D721Med (cell line): ENCODE results near the gene C7.
"Not testable (repeated sequence)": the region's sequence is repeated elsewhere in the genome, so short reads cannot be mapped to it uniquely, and the experiment has no call there.

Experiments
- DNase-seq: peaks from one replicate; pipeline ENCODE4 v3.0.0; 2011; ENCODE audit warnings: low spot score; ENCODE audit not compliant: insufficient read length
- FAIRE-seq: peaks from 2 replicates; lab custom pipeline; 2011; peaks lifted over from hg19 to GRCh38; lab: Jason Lieb, UNC
- CTCF ChIP-seq: IDR thresholded peaks from 2 replicates; pipeline ENCODE4 v1.5.1; 2012; ENCODE audit warnings: mild to moderate bottlenecking, control low read depth; ENCODE audit not compliant: insufficient read depth; ENCODE audit errors: missing control alignments

The C7 gene

DNA sequence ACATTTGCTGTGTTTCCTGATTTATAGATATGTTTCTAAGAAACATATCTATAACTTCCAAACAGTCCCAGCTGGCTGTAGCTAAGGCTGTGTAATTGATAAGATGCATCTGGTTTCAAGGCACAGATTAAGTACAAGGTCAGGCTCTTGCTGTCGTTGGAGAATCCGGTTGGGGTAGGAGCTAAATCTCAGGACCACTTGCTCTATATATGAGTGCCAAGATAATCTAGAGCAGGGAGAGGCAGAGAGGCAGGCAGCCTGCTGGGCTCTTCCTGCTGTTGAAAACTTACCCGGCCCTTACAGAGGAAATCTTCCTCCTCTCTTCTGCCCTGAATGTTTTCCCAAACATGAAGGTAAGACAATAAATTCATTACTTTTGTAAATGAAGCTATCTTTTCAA is at the start of gene C7:
Gene C7, plus strand, starts transcription at position 234 of the 400 bp plus-strand sequence. Its CDS starts 114 bp downstream, at position 348.
- no peak for FAIRE-seq
- DNase-seq = no peak
- no peak for TF ChIP-seq CTCF

DNA sequence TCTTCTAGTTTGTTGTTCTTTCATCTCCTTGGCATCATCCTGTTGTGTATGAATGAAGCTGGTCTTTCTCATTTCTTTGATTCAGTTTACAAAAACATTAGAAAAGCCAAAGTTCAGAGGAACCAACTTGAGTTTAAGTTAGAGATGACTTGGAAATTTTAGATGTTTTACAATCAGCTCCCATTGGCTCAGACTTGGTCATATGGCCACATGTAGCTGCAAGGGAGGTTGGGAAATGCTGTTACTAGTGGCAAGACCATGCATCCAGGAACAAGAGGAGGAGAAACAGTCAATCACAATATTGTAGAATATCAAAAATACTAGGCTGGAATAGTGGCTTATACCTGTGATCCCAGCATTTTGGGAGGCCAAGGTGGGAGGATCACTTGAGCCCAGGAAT is 48.6 kb upstream of the C7 start:
- DNase-seq (no peak), FAIRE-seq (no peak)
- no peak for TF ChIP-seq CTCF

DNA sequence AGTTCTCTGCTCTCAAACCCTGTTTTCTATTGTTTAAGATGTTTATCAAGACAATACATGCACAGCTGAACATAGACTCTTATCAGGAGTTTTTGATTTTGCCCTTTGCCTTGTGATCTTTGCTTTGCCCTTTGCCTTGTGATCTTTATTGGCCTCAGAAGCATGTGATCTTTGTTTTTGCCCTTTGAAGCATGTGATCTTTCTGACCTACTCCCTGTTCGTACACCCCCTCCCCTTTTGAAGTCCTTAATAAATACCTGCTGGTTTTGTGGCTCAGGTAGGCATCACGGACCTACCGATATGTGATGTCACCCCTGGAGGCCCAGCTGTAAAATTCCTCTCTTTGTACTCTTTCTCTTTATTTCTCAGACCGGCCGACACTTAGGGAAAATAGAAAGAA is 44.3 kb upstream of the C7 start:
- not testable (repeated sequence) for DNase-seq, FAIRE-seq

GRCh38 chr5:40866844-40867243 is 42.5 kb upstream of the C7 start:
- DNase-seq (no peak), FAIRE-seq (no peak)
- TF ChIP-seq CTCF = no peak

DNA sequence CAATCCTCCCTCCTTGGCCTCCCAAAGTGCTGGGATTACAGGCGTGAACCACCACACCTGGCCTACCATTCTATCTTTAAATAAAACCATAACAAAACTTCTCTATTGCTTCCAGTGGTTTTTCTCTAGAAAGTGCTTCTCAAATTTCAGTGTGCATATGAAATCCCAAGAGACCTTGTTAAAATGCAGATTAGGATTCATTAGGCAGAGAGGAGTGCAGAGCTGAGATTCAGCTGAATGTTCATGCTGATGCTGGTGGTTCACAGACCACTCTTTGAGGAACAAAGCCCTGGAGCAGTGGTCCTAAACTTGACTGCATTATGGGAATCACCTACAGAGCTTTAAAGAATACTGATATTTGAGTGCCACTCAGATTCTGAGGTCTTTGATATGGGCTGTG is 39.9 kb upstream of the C7 start:
- DNase-seq (no peak), FAIRE-seq (no peak)
- TF ChIP-seq CTCF = no peak

DNA sequence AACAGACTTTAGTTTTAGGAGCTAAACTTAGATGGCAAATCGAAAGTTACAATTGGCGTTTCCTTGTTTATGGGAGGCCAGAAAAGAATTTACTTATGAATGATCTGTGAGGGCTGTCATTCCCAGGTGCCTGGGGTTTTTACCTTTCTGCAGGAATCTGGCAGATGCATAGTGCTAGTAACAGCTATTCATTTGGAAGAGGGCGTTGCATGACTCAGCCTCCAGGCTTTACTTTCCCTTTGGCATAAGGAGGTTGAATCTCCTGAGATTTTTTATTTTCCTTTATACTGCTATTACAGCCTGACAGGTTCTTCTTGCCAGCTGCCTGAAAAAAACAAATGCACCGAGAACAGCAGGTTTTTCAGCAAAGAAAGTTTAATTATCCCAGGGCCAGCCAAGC is 38.1 kb upstream of the C7 start:
- TF ChIP-seq CTCF = no peak
- DNase-seq (no peak), FAIRE-seq (no peak)

DNA sequence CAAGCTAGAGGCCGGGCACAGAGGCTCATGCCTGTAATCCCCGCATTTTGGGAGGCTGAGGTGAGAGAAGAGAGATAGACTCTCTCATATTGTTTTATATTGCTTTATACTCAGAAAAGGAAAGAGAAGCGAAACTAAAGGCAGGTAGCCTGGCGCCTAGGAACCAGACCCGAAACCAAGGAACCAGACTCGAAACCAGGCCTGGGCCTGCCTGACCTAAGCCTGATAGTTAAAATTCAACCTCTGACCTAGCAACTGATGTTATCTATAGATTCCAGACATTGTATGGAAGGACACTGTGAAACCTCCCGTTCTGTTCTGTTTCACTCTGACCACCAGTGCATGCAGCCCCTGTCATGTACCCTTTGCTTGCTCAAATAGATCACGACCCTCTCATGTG is 37.0 kb upstream of the C7 start:
- not testable (repeated sequence) for FAIRE-seq, DNase-seq

GRCh38 chr5:40873286-40873880 is 35.9 kb upstream of the C7 start:
- no peak for TF ChIP-seq CTCF
- FAIRE-seq (no peak), DNase-seq (no peak)
